ENCODE measurements around the gene NDUFC2.
A peak's percentile ranks its signal among the peaks of the same experiment; 100 is the strongest.
"Not testable (repeated sequence)": the region's sequence is repeated elsewhere in the genome, so short reads cannot be mapped to it uniquely, and the experiment has no call there.

NDUFC2 gene

GRCh38 chr11:78054971-78055370 is 24.7 kb downstream of the NDUFC2 start:
- Mint-ChIP-seq H3K36me3 (peaks cover 0 to 2% of the 10 kb centered on the region in 2 donors), H3K4me3 (no peak overlapping the region), H3K9me3 (no peaks in the 10 kb centered on the region), H3K27ac (no peak overlapping the region), H3K4me1 (no peaks in the 10 kb centered on the region), H3K27me3 (no peaks in the 10 kb centered on the region)
- DNase-seq: no peak
- ATAC-seq (replicated peaks): no peak

DNA sequence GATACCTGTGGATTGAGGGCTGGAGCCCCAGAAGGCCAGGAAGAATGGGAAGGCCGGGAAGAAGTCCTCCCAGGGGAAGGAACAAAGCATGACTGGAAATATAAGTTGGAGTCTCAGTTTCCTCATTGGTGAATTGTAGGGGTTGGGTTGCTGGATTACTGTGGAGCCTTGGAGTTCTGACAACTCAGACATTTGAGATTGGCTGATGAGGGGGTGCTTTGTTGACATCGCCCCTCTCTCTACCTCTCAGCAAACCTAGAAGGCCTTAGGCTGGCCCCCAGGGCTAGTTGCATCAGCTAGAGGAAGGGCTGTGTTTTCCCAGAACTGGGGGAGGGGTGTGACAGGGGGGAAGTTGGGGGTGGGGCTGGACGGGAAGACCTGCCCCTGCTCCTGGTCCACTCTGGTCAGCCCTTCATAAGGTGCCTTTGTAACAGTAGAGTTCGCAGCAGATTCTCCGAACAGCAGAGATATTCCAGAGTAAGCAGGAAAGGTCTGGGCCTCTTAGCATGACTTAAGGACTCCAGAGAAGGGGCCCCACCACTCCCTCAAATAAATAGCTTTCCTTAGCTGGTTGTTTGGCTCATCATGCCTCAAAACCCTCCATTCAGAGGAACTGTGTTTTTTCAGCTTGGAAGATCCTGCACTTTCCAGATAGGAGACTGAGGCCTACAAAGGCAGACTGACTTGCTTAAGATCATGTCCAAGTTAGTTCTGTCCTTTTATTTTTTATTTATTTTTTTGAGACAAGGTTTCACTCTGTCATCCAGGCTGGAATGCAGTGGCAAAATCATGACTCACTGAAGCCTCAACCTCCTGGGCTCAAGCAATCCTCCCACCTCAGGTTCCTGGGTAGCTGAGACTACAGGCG is 28.5 kb downstream of the NDUFC2 start:
- peaks cover 3% of the 10 kb centered on the region in 2 donors for H3K4me1 Mint-ChIP-seq
- DNase-seq: no peak
- no peak for ATAC-seq (replicated peaks)
- no peaks in the 10 kb centered on the region for H3K27me3 Mint-ChIP-seq
- H3K27ac Mint-ChIP-seq: no peak overlapping the region
- no peaks in the 10 kb centered on the region for H3K9me3 Mint-ChIP-seq
- H3K36me3 Mint-ChIP-seq: peaks cover 0 to 2% of the 10 kb centered on the region in 2 donors
- no peak overlapping the region for H3K4me3 Mint-ChIP-seq

- Mint-ChIP-seq H3K27me3 (peaks cover 0 to 3% of the 10 kb centered on the region in 2 donors), H3K27ac (no peak overlapping the region), H3K4me3 (no peak overlapping the region), H3K9me3 (no peaks in the 10 kb centered on the region), H3K4me1 (peaks cover 9 to 10% of the 10 kb centered on the region in 2 donors), H3K36me3 (peaks cover 0 to 2% of the 10 kb centered on the region in 2 donors)
- DNase-seq: no peak
- ATAC-seq (replicated peaks): no peak
Observed at GRCh38 chr11:78049348-78049747, 30.3 kb downstream of the NDUFC2 start.

DNA sequence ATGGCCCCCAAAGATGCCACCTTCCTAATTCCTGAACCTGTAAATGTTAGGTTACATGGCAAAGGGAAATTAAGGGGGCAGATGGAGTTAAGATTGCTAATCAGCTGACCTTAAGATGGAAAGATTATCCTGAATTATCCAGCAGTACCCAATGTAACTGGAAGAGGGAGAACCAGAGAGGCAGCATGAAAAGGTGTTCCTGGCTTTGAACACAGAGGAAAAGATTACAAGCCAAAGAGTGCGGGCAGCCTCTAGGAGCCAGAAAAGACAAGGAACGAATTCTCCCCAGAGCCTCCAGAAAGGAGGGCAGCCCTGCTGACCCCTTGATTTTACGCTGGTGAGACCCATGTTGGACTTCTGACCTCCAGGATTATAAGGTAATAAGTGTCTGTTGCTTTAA is 31.1 kb downstream of the NDUFC2 start:
- no peak for DNase-seq
- Mint-ChIP-seq H3K9me3 (no peaks in the 10 kb centered on the region), H3K27me3 (peaks cover 0 to 8% of the 10 kb centered on the region in 2 donors), H3K4me1 (peaks cover 9 to 10% of the 10 kb centered on the region in 2 donors), H3K36me3 (peaks cover 0 to 2% of the 10 kb centered on the region in 2 donors), H3K4me3 (no peak overlapping the region), H3K27ac (no peak overlapping the region)
- ATAC-seq (replicated peaks): no peak

DNA sequence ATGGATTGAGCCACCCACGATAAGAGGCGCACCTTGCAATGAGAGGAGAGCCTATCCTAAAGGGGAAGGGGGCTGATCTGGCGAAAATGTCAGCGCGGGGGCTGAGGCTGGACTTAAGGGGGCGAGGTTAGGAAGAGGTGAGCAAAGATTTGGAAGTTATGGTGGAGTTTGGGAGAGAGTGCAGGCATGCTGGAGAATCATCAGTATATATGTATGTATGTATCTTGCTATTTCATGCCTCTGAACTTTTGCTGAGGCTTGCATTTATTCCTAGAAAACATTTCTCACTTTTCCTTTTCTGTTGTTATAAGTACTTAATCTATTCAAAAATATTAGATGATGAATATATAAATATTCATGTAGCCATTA is 33.2 kb downstream of the NDUFC2 start:
- DNase-seq (no peak), ATAC-seq (replicated peaks) (peak in 1 of 2 donors; percentile 20)
- Mint-ChIP-seq H3K27ac (no peak overlapping the region), H3K4me1 (peaks cover 9 to 10% of the 10 kb centered on the region in 2 donors), H3K36me3 (no peaks in the 10 kb centered on the region), H3K4me3 (no peak overlapping the region), H3K27me3 (peaks cover 0 to 8% of the 10 kb centered on the region in 2 donors), H3K9me3 (no peaks in the 10 kb centered on the region)

DNA sequence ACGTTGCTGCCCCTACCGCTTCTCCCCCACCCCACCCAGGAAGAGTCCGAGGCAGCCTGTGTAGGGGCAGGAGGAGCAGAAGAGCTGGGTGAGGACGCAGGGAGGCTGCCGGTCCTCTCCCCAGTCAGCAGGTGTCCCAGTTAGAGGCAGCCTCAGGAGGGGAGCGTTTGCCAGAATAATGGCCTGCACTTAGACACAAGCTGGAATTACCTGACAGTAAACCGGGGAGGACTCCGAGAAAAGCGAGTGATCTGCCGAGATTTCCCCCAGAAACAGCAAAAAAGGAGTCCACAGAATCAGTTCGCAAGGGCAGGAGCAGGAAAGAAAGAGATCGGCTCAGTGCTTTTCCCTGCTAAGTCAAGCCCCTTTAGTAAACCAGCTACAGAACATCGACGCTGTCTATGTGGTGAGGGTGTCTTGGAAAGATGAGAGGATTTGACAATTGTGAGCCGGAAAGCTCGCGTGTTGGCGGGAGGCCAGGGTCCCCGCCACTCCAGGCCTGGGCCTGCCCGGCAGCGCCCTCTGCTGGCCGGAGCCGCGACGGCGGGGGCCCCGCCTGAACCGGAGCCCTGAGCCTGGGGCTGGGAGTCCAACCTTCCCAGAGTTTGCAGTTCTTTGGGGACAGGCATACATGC is 33.7 kb downstream of the NDUFC2 start:
- Mint-ChIP-seq H3K4me3 (peak overlapping the region; percentile 70 to 72), H3K27me3 (peaks cover 0 to 8% of the 10 kb centered on the region in 2 donors), H3K4me1 (peaks cover 9 to 10% of the 10 kb centered on the region in 2 donors), H3K36me3 (no peaks in the 10 kb centered on the region), H3K9me3 (no peaks in the 10 kb centered on the region), H3K27ac (peak overlapping the region; percentile 31)
- ATAC-seq (replicated peaks) (peak; percentile 95 to 97), DNase-seq (peak; percentile 57)

DNA sequence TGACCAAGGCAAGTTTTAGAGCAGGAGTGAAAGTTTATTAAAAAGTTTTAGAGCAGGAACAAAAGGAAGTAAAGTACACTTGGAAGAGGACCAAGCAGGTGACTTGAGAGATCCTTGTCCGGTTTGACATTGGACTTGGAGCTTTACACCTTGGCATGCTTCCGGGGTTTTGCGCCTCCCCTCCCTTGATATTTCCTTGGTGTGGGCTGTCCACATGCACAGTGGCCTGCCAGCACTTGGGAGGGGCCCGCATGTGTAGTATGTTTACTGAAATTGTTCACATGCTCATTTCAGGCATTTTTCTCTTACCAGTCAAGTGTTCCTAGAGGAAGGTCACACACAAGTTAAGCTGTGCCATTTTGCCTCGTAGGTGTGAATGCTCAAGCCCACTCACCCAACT is 35.0 kb downstream of the NDUFC2 start:
- Mint-ChIP-seq H3K4me1 (peaks cover 16 to 19% of the 10 kb centered on the region in 2 donors), H3K9me3 (no peaks in the 10 kb centered on the region), H3K36me3 (no peaks in the 10 kb centered on the region), H3K27ac (no peak overlapping the region), H3K27me3 (peaks cover 0 to 8% of the 10 kb centered on the region in 2 donors), H3K4me3 (no peak overlapping the region)
- DNase-seq (no peak), ATAC-seq (replicated peaks) (no peak)

GRCh38 chr11:78041843-78042440 is 37.7 kb downstream of the NDUFC2 start:
- H3K4me1 Mint-ChIP-seq: peaks cover 16 to 21% of the 10 kb centered on the region in 2 donors
- ATAC-seq (replicated peaks) (no peak), DNase-seq (no peak)
- H3K27me3 Mint-ChIP-seq: peaks cover 0 to 8% of the 10 kb centered on the region in 2 donors
- no peaks in the 10 kb centered on the region for H3K9me3 Mint-ChIP-seq
- no peak overlapping the region for H3K4me3 Mint-ChIP-seq
- no peak overlapping the region for H3K27ac Mint-ChIP-seq
- H3K36me3 Mint-ChIP-seq: no peaks in the 10 kb centered on the region

DNA sequence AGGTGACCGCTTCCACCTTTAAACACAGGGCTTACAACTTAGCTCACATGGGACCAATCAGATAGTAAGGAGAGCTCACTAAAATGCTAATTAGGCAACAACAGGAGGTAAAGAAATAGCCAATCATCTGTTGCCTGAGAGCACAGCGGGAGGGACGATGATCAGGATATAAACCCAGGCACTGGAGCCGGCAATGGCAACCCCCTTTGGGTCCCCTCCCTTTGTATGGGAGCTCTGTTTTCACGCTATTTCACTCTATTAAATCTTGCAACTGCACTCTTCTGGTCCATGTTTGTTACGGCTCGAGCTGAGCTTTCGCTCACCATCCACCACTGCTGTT is 38.3 kb downstream of the NDUFC2 start:
- H3K9me3 Mint-ChIP-seq; DNase-seq; H3K27me3 Mint-ChIP-seq; ATAC-seq (replicated peaks); H3K36me3 Mint-ChIP-seq; H3K27ac Mint-ChIP-seq; H3K4me3 Mint-ChIP-seq: not testable (repeated sequence)
- H3K4me1 Mint-ChIP-seq: peaks cover 14 to 20% of the 10 kb centered on the region in 2 donors

- no peaks in the 10 kb centered on the region for H3K9me3 Mint-ChIP-seq
- peaks cover 10 to 15% of the 10 kb centered on the region in 2 donors for H3K4me1 Mint-ChIP-seq
- H3K4me3 Mint-ChIP-seq: no peak overlapping the region
- no peak overlapping the region for H3K27ac Mint-ChIP-seq
- H3K27me3 Mint-ChIP-seq: peaks cover 0 to 8% of the 10 kb centered on the region in 2 donors
- H3K36me3 Mint-ChIP-seq: no peaks in the 10 kb centered on the region
- DNase-seq (no peak), ATAC-seq (replicated peaks) (no peak)
Observed at GRCh38 chr11:78040691-78041379, 38.8 kb downstream of the NDUFC2 start.

- H3K27ac Mint-ChIP-seq: peak overlapping the region; percentile 93
- H3K27me3 Mint-ChIP-seq: peaks cover 0 to 8% of the 10 kb centered on the region in 2 donors
- H3K36me3 Mint-ChIP-seq: no peaks in the 10 kb centered on the region
- H3K9me3 Mint-ChIP-seq: no peaks in the 10 kb centered on the region
- peak overlapping the region; percentile 61 to 73 for H3K4me3 Mint-ChIP-seq
- H3K4me1 Mint-ChIP-seq: peaks cover 7 to 11% of the 10 kb centered on the region in 2 donors
- ATAC-seq (replicated peaks): peak; percentile 61 to 70
- DNase-seq: no peak
Observed at GRCh38 chr11:78039919-78040671, 39.6 kb downstream of the NDUFC2 start.

DNA sequence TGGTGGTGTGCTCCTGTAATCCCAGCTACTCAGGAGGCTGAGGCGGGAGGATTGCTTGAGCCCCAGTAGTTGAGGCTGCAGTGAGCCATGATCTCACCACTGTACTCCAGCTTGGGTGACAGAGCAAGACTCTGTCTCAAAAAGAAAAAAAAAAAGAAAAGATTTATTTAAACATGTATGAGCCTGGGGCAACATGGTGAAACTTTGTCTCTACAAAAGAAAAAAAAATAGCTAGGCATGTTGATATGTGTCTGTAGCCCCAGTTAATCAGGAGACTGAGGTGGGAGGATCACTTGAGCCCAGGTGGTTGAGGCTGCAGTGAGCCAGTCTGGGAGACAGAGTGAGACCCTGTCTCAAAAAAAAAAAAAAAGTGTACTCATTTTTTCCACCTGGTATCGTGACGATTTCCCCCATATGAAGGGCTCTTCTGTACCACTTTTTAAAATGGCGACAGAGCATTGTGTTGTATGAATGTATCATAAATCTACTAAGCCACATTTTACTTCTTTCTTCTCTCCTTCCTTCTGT is 40.2 kb downstream of the NDUFC2 start:
- peak; percentile 25 to 36 for ATAC-seq (replicated peaks)
- no peaks in the 10 kb centered on the region for H3K36me3 Mint-ChIP-seq
- no peaks in the 10 kb centered on the region for H3K9me3 Mint-ChIP-seq
- H3K27me3 Mint-ChIP-seq: peaks cover 0 to 6% of the 10 kb centered on the region in 2 donors
- peaks cover 9 to 11% of the 10 kb centered on the region in 2 donors for H3K4me1 Mint-ChIP-seq
- H3K27ac Mint-ChIP-seq: peak overlapping the region; percentile 93
- no peak for DNase-seq
- H3K4me3 Mint-ChIP-seq: peak overlapping the region in 1 of 2 donors; percentile 61

GRCh38 chr11:78038697-78039313 is 40.9 kb downstream of the NDUFC2 start:
- Mint-ChIP-seq H3K27ac (no peak overlapping the region), H3K27me3 (no peaks in the 10 kb centered on the region), H3K4me3 (no peak overlapping the region), H3K36me3 (no peaks in the 10 kb centered on the region), H3K9me3 (no peaks in the 10 kb centered on the region), H3K4me1 (peaks cover 10 to 11% of the 10 kb centered on the region in 2 donors)
- ATAC-seq (replicated peaks): no peak
- DNase-seq: no peak
